Measurements from ENCODE around the gene PCCB.
"Not testable (repeated sequence)": the region's sequence is repeated elsewhere in the genome, so short reads cannot be mapped to it uniquely, and the experiment has no call there.

PCCB gene

GRCh38 chr3:136311261-136311660 is 61.1 kb downstream of the PCCB start:
- no peaks in the 10 kb centered on the region for H3K36me3 ChIP-seq (ENCODE audit: control insufficient read depth, insufficient read depth, low read length)
- H3K27me3 ChIP-seq (ENCODE audit: control insufficient read depth, insufficient read depth, low read length), result no peaks in the 10 kb centered on the region
- no peak overlapping the region for H3K27ac ChIP-seq (ENCODE audit: low read length)
- no peak for DNase-seq (ENCODE audit: low read depth, low spot score)
- H3K9me3 ChIP-seq (ENCODE audit: control insufficient read depth, insufficient read depth, low read length), result no peaks in the 10 kb centered on the region
- no CpG with 5 or more reads among the region's 2 CpGs for WGBS (ENCODE audit: insufficient coverage, insufficient read length)
- H3K4me1 ChIP-seq (ENCODE audit: control insufficient read depth, insufficient read depth, low read length), result no peaks in the 10 kb centered on the region
- H3K4me3 ChIP-seq (ENCODE audit: low read length), result no peak overlapping the region

DNA sequence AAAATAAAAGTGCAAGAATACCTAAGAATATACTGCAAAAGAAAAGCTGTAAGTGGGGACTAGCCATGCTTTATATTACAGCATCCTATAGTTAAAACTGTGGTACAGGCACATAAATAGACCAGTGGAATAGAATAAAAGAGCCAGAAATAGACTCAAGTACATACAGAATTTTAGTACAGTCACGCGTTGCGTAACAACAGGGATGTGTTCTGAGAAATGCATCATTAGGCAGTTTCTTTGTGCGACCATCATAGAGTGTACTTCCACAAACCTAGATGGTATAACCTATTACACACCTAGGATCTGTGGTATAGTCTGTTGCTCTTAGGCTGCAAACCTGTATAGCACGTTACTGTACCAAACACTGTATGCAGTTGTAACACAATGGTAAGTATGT is 61.8 kb downstream of the PCCB start:
- Histone ChIP-seq H3K9me3 (ENCODE audit: control insufficient read depth, insufficient read depth, low read length) (no peaks in the 10 kb centered on the region), H3K27ac (ENCODE audit: low read length) (no peak overlapping the region)
- no CpG with 5 or more reads among the region's 5 CpGs for WGBS (ENCODE audit: insufficient coverage, insufficient read length)

GRCh38 chr3:136326316-136326715 is 76.2 kb downstream of the PCCB start:
- DNase-seq (ENCODE audit: low read depth, low spot score), result no peak
- no peaks in the 10 kb centered on the region for H3K4me1 ChIP-seq (ENCODE audit: control insufficient read depth, insufficient read depth, low read length)
- H3K36me3 ChIP-seq (ENCODE audit: control insufficient read depth, insufficient read depth, low read length), result peaks cover 4% of the 10 kb centered on the region; the same call in 1 of the 2 replicates
- H3K27ac ChIP-seq (ENCODE audit: low read length), result no peak overlapping the region
- no peaks in the 10 kb centered on the region for H3K27me3 ChIP-seq (ENCODE audit: control insufficient read depth, insufficient read depth, low read length)
- no peaks in the 10 kb centered on the region for H3K9me3 ChIP-seq (ENCODE audit: control insufficient read depth, insufficient read depth, low read length)
- no peak overlapping the region for H3K4me3 ChIP-seq (ENCODE audit: low read length)
- no CpG with 5 or more reads among the region's 5 CpGs for WGBS (ENCODE audit: insufficient coverage, insufficient read length)

More for the DNA sequence above, 61.8 kb downstream of the PCCB start:
- Histone ChIP-seq H3K4me3 (ENCODE audit: low read length) (no peak overlapping the region), H3K4me1 (ENCODE audit: control insufficient read depth, insufficient read depth, low read length) (no peaks in the 10 kb centered on the region), H3K36me3 (ENCODE audit: control insufficient read depth, insufficient read depth, low read length) (no peaks in the 10 kb centered on the region), H3K27me3 (ENCODE audit: control insufficient read depth, insufficient read depth, low read length) (no peaks in the 10 kb centered on the region)
- no peak for DNase-seq (ENCODE audit: low read depth, low spot score)

DNA sequence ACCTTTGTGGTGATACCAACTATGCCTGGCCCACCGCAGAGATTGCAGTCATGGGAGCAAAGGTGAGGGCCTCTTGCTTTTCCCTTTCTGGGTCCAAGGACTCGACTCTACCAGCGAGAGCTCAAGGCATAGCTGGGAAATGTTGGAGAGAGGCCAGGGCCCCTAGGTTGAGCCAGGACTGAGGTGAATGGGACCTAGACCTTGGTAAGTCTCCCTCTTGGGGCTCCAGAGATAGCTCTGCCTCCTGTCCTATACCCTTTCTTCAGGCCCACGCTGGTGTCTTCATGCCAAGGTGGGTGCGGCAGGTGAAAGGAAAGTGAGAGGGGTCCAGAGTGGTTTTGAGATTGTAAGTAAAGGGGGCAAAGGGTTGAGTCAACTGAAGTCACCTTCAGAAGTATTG is 77.5 kb downstream of the PCCB start:
- H3K27me3 ChIP-seq (ENCODE audit: control insufficient read depth, insufficient read depth, low read length), result no peaks in the 10 kb centered on the region
- H3K36me3 ChIP-seq (ENCODE audit: control insufficient read depth, insufficient read depth, low read length), result peaks cover 4% of the 10 kb centered on the region; the same call in 1 of the 2 replicates
- DNase-seq (ENCODE audit: low read depth, low spot score), result no peak
- H3K27ac ChIP-seq (ENCODE audit: low read length), result no peak overlapping the region
- WGBS (ENCODE audit: insufficient coverage, insufficient read length), result no CpG with 5 or more reads among the region's 5 CpGs
- H3K9me3 ChIP-seq (ENCODE audit: control insufficient read depth, insufficient read depth, low read length), result no peaks in the 10 kb centered on the region
- no peaks in the 10 kb centered on the region for H3K4me1 ChIP-seq (ENCODE audit: control insufficient read depth, insufficient read depth, low read length)
- no peak overlapping the region for H3K4me3 ChIP-seq (ENCODE audit: low read length)

DNA sequence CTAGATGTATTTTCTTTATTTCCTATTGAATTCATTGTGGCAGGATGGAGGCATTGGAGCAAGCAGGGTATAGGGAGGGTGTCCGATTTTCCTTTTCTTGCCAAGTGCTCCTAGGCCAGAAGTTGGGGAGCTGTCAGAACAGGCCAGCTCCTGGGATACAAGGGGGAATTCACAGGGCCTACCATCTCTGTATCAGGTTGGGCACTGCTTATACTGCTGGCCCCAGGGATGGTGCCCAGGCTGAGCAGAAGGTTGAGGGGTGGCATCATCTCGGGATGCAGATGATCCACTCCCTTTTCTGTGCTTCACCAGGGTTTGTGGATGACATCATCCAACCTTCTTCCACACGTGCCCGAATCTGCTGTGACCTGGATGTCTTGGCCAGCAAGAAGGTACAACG is 79.5 kb downstream of the PCCB start:
- H3K36me3 ChIP-seq (ENCODE audit: control insufficient read depth, insufficient read depth, low read length), result peaks cover 4% of the 10 kb centered on the region; the same call in 1 of the 2 replicates
- WGBS (ENCODE audit: insufficient coverage, insufficient read length), result no CpG with 5 or more reads among the region's 5 CpGs

GRCh38 chr3:136330900-136331299 is 80.8 kb downstream of the PCCB start:
- no peaks in the 10 kb centered on the region for H3K27me3 ChIP-seq (ENCODE audit: control insufficient read depth, insufficient read depth, low read length)
- no peak for DNase-seq (ENCODE audit: low read depth, low spot score)
- peaks cover 4% of the 10 kb centered on the region; the same call in 1 of the 2 replicates for H3K36me3 ChIP-seq (ENCODE audit: control insufficient read depth, insufficient read depth, low read length)
- no peak overlapping the region for H3K4me3 ChIP-seq (ENCODE audit: low read length)
- WGBS (ENCODE audit: insufficient coverage, insufficient read length), result no CpG with 5 or more reads among the region's 5 CpGs
- no peaks in the 10 kb centered on the region for H3K9me3 ChIP-seq (ENCODE audit: control insufficient read depth, insufficient read depth, low read length)
- H3K4me1 ChIP-seq (ENCODE audit: control insufficient read depth, insufficient read depth, low read length), result no peaks in the 10 kb centered on the region
- no peak overlapping the region for H3K27ac ChIP-seq (ENCODE audit: low read length)

More for the DNA sequence above, 79.5 kb downstream of the PCCB start:
- H3K4me3 ChIP-seq (ENCODE audit: low read length), result no peak overlapping the region
- no peaks in the 10 kb centered on the region for H3K4me1 ChIP-seq (ENCODE audit: control insufficient read depth, insufficient read depth, low read length)
- no peaks in the 10 kb centered on the region for H3K27me3 ChIP-seq (ENCODE audit: control insufficient read depth, insufficient read depth, low read length)
- H3K27ac ChIP-seq (ENCODE audit: low read length), result no peak overlapping the region
- no peak for DNase-seq (ENCODE audit: low read depth, low spot score)
- no peaks in the 10 kb centered on the region for H3K9me3 ChIP-seq (ENCODE audit: control insufficient read depth, insufficient read depth, low read length)

DNA sequence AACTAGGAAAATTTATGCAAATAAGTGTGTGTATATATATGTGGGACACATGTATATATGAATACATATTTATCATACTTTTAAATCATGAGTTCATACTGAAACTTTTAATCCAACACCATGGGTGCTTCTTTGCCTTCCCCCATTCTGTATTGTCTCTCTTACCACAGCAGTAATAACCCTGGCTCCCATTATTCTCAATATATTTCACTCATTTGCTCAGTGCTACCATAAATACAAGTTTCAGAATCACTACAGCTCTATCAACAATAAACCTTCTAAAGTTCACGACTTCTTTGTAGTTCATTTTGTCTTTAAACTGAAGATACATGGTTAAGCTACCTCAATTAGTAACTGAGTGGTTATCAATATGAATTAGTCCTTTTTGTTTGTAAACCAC is 82.2 kb downstream of the PCCB start:
- Histone ChIP-seq H3K36me3 (ENCODE audit: control insufficient read depth, insufficient read depth, low read length) (peaks cover 4% of the 10 kb centered on the region; the same call in 1 of the 2 replicates), H3K4me1 (ENCODE audit: control insufficient read depth, insufficient read depth, low read length) (no peaks in the 10 kb centered on the region), H3K27me3 (ENCODE audit: control insufficient read depth, insufficient read depth, low read length) (no peaks in the 10 kb centered on the region), H3K4me3 (ENCODE audit: low read length) (no peak overlapping the region), H3K9me3 (ENCODE audit: control insufficient read depth, insufficient read depth, low read length) (no peaks in the 10 kb centered on the region), H3K27ac (ENCODE audit: low read length) (no peak overlapping the region)
- no CpG with 5 or more reads among the region's 1 CpG for WGBS (ENCODE audit: insufficient coverage, insufficient read length)
- DNase-seq (ENCODE audit: low read depth, low spot score), result no peak

GRCh38 chr3:136332776-136333175 is 82.6 kb downstream of the PCCB start:
- peaks cover 2% of the 10 kb centered on the region; the same call in 1 of the 2 replicates for H3K36me3 ChIP-seq (ENCODE audit: control insufficient read depth, insufficient read depth, low read length)
- DNase-seq (ENCODE audit: low read depth, low spot score), result no peak
- H3K27ac ChIP-seq (ENCODE audit: low read length), result no peak overlapping the region

DNA sequence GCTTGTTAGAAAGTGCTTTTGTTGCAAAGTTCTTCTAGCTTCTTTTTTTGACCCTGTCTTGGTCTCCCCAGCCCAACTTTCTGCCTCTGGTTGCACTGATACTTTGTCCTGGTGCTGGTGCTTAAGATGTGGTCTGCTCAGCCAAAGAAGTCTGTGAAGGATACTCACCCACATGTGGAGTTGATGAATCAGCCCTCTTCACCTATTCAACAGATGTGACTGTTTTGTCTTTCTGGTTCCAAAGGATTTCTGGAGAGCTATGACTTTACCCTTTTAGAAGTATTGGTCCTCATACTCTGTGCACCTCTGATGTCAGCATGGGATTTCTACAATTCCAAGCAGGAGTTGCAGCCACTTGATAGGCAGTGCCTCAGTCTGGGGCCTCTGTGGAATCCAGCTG is 84.1 kb downstream of the PCCB start:
- no peaks in the 10 kb centered on the region for H3K9me3 ChIP-seq (ENCODE audit: control insufficient read depth, insufficient read depth, low read length)
- H3K4me3 ChIP-seq (ENCODE audit: low read length), result no peak overlapping the region
- no peak for DNase-seq (ENCODE audit: low read depth, low spot score)
- no peaks in the 10 kb centered on the region for H3K36me3 ChIP-seq (ENCODE audit: control insufficient read depth, insufficient read depth, low read length)
- H3K4me1 ChIP-seq (ENCODE audit: control insufficient read depth, insufficient read depth, low read length), result no peaks in the 10 kb centered on the region
- no peaks in the 10 kb centered on the region for H3K27me3 ChIP-seq (ENCODE audit: control insufficient read depth, insufficient read depth, low read length)
- no peak overlapping the region for H3K27ac ChIP-seq (ENCODE audit: low read length)

More at GRCh38 chr3:136332776-136333175, 82.6 kb downstream of the PCCB start:
- Histone ChIP-seq H3K27me3 (ENCODE audit: control insufficient read depth, insufficient read depth, low read length) (no peaks in the 10 kb centered on the region), H3K4me3 (ENCODE audit: low read length) (no peak overlapping the region), H3K4me1 (ENCODE audit: control insufficient read depth, insufficient read depth, low read length) (no peaks in the 10 kb centered on the region), H3K9me3 (ENCODE audit: control insufficient read depth, insufficient read depth, low read length) (no peaks in the 10 kb centered on the region)

DNA sequence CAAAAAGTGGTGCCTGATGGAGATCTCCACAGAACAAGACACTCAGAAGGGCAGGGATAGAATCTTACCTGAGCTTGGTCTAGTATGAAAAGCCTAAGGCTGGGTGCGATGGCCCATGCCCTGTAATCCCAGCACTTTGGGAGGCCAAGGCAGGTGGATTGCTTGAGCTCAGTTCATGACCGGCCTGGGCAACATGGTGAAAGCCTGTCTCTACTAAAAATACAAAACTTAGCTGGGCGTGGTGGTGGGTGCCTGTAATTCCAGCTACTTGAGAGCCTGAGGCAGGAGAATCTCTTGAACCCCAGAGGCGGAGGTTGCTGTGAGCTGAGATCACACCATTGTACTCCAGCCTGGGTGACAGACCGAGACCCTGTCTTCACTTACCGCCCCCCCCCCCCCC is 84.6 kb downstream of the PCCB start:
- H3K36me3 ChIP-seq (ENCODE audit: control insufficient read depth, insufficient read depth, low read length); H3K4me3 ChIP-seq (ENCODE audit: low read length); H3K9me3 ChIP-seq (ENCODE audit: control insufficient read depth, insufficient read depth, low read length); H3K27ac ChIP-seq (ENCODE audit: low read length); DNase-seq (ENCODE audit: low read depth, low spot score); H3K4me1 ChIP-seq (ENCODE audit: control insufficient read depth, insufficient read depth, low read length); H3K27me3 ChIP-seq (ENCODE audit: control insufficient read depth, insufficient read depth, low read length): not testable (repeated sequence)
- WGBS (ENCODE audit: insufficient coverage, insufficient read length), result no CpG with 5 or more reads among the region's 6 CpGs

DNA sequence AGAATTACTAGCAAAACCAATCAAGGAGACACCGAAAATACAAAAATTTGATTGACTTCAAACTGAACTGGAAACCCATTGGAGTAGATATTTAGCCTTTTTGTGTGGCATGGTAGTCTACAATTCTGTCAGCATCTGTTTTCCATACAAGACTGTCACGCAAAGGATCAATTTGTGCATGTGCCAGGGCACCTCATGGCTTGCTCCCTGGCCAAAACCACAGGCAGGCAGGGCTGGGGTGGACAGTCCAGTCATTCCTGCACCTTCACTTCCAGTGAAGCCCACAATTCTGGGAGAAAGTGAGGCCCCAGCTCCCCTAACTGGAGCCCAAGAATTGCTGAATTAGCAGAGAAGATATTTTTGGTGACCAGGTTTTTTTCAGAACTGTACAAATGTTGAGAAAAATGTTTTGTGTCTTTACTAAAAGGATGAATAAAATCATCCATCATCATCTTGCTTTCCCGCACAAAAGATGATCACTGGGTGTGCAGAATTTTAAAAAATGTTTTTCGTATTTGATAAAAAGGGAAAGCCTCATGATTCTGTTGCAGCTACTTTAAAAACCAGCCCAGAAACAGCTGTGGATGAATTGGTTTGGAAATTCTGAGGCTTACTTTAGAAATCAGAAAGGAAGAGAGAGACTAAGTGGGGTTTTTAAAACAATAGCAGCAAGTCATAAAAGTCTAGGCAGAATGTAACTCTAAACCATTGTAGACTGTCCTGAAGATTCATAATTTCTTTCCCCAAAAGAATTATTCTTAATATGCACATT is 86.4 kb downstream of the PCCB start:
- H3K27ac ChIP-seq (ENCODE audit: low read length), result no peak overlapping the region

More for the DNA sequence above, 86.4 kb downstream of the PCCB start:
- no peak for DNase-seq (ENCODE audit: low read depth, low spot score)
- Histone ChIP-seq H3K27me3 (ENCODE audit: control insufficient read depth, insufficient read depth, low read length) (no peaks in the 10 kb centered on the region), H3K4me3 (ENCODE audit: low read length) (no peak overlapping the region), H3K9me3 (ENCODE audit: control insufficient read depth, insufficient read depth, low read length) (no peaks in the 10 kb centered on the region), H3K4me1 (ENCODE audit: control insufficient read depth, insufficient read depth, low read length) (no peaks in the 10 kb centered on the region), H3K36me3 (ENCODE audit: control insufficient read depth, insufficient read depth, low read length) (no peaks in the 10 kb centered on the region)
- no CpG with 5 or more reads among the region's 4 CpGs for WGBS (ENCODE audit: insufficient coverage, insufficient read length)

Data from iPS DF 6.9 (cell line).